ENCODE data around the gene KREMEN2.

GRCh38 chr16:2956579-2956956, 7.5 kb upstream of the KREMEN2 start:
- TF ChIP-seq EZH2 (IDR thresholded peaks at IDR 0.05; ENCODE audit: insufficient read depth, low read length), result no peak
- no peak for TF ChIP-seq CTCF (IDR thresholded peaks at IDR 0.05; ENCODE audit: insufficient read depth, low read depth, low read length)
